Peyer's patch (tissue), 4 donors: ENCODE results near the gene PLCL1.

Experiments used
- POLR2A ChIP-seq, 2 donors: fragments of 450-650 bp; IDR thresholded peaks; one replicate each; pipeline ENCODE4 v1.5.1; 2017; ENCODE audit warnings: antibody characterized with exemption in 2 of 2, mild to moderate bottlenecking in 2 of 2, moderate library complexity in 2 of 2
- TF ChIP-seq, protein P1 (sequence below), 6 experiments: fragments of 450-650 bp in 4 of 6; fragments of 200-600 bp in 2 of 6; sonication (generic) in 1 of 6; IDR thresholded peaks; one replicate each; pipeline ENCODE4 v1.5.1; 2017 to 2019; ENCODE audit warnings: antibody characterized with exemption in 6 of 6, mild to moderate bottlenecking in 3 of 6, moderate library complexity in 1 of 6

DNA sequence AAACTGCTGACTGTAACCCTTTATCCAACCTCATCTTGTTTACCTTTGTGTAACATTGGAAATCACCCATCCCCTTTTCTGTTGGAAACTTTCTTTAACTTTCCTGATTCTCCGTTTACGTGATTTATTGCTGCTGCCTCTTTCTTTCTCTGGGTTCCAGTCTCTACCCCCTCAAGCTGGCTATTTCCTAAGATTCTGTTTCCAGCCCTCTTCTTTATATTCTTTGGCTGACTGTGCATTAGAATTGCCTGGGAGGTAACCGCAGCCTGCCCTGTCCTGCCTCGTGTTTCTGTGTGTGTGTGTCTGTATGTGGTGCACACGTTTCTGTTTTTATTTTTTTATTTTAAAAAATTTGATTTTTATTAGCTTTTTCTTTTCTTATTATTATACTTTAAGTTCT, 229.2 kb downstream of the PLCL1 start:
- no peak for TF ChIP-seq POLR2A (IDR thresholded peaks at IDR 0.05)
- TF ChIP-seq, protein P1, sequence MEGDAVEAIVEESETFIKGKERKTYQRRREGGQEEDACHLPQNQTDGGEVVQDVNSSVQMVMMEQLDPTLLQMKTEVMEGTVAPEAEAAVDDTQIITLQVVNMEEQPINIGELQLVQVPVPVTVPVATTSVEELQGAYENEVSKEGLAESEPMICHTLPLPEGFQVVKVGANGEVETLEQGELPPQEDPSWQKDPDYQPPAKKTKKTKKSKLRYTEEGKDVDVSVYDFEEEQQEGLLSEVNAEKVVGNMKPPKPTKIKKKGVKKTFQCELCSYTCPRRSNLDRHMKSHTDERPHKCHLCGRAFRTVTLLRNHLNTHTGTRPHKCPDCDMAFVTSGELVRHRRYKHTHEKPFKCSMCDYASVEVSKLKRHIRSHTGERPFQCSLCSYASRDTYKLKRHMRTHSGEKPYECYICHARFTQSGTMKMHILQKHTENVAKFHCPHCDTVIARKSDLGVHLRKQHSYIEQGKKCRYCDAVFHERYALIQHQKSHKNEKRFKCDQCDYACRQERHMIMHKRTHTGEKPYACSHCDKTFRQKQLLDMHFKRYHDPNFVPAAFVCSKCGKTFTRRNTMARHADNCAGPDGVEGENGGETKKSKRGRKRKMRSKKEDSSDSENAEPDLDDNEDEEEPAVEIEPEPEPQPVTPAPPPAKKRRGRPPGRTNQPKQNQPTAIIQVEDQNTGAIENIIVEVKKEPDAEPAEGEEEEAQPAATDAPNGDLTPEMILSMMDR (IDR thresholded peaks at IDR 0.05) = no peak
